Measurements from ENCODE around the gene DENND1A. TPM values are rescaled to one million over a fixed set of nuclear protein-coding genes. Genes with fewer than 3 reads are reported as not detected.

The DENND1A gene
- total RNA-seq, 1 donor from 2014 or later: 23.0 TPM

DNA sequence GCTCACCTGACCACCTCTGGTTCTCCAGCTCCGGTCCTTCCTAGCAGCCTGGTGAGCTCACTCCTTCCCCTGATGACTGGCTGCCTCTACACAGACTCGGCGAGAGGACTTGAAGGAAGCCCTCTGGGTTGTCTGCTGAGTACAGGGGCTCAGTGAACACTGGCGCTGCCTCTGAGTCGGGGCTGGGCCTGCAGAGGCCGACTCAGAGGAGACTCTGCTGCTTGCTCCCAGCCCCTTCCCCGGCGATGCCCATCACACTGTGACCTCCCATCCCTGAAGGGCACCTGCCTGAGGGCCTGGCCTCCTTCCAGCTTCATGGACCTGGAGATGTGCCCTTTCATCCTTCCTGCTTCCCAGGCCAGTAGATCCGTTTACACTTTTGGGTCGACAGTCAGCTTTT is 551.9 kb downstream of the DENND1A start:
- Histone ChIP-seq H3K4me1 (peaks cover 10% of the 10 kb centered on the region), H3K9me3 (no peaks in the 10 kb centered on the region), H3K4me3 (no peak overlapping the region), H3K36me3 (peaks cover 6% of the 10 kb centered on the region), H3K27ac (no peak overlapping the region), H3K27me3 (ENCODE audit: low read depth) (peaks cover 30% of the 10 kb centered on the region)
- TF ChIP-seq, protein P1, sequence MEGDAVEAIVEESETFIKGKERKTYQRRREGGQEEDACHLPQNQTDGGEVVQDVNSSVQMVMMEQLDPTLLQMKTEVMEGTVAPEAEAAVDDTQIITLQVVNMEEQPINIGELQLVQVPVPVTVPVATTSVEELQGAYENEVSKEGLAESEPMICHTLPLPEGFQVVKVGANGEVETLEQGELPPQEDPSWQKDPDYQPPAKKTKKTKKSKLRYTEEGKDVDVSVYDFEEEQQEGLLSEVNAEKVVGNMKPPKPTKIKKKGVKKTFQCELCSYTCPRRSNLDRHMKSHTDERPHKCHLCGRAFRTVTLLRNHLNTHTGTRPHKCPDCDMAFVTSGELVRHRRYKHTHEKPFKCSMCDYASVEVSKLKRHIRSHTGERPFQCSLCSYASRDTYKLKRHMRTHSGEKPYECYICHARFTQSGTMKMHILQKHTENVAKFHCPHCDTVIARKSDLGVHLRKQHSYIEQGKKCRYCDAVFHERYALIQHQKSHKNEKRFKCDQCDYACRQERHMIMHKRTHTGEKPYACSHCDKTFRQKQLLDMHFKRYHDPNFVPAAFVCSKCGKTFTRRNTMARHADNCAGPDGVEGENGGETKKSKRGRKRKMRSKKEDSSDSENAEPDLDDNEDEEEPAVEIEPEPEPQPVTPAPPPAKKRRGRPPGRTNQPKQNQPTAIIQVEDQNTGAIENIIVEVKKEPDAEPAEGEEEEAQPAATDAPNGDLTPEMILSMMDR (IDR thresholded peaks at IDR 0.05): no peak
- DNase-seq: no peak
- intact Hi-C loops (cut with DNase I): no loop called here
- ATAC-seq: no peak

DNA sequence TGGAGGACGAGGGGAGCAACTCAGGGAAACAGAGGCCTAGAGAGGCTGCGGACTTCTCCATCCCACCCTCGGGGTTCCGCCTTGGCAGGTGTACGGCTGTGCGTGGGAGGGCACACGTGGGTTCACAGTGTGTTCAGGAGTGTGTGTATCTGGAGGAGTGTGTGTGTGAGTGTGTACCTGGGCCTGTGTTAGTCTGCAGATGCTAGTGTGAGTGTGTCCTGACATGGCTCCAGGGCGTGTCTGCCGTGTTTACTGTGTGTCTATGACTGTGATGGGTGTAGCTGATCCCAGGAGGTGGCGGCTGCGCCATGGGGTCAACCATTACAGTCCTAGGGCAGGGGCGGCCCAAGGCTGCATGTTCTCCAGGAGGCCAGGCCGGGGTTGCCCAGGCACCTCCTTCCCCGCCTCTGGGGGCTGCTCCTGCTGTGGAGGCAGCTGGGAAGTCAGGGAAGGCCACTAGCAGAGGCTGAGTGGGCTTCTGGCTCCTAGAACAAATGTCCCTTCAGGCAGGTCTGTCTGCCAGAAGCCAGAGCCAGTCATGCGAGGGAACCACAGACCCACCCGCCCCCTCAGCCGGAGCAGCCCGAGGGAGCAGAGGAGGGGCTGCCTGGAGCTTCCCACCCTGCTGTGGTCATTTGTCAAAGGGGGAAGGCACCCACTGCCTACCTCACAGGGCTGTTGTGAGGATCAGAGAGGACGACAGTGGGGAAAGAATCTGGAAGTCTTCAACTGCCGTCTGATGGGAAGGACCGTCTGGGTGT is 552.5 kb downstream of the DENND1A start:
- Histone ChIP-seq H3K9me3 (no peaks in the 10 kb centered on the region), H3K36me3 (no peaks in the 10 kb centered on the region), H3K27ac (no peak overlapping the region), H3K4me1 (peaks cover 10% of the 10 kb centered on the region), H3K4me3 (no peak overlapping the region), H3K27me3 (ENCODE audit: low read depth) (peaks cover 36% of the 10 kb centered on the region)
- TF ChIP-seq, protein P1 (IDR thresholded peaks at IDR 0.05): no peak
- intact Hi-C loops (cut with DNase I): no loop called here
- DNase-seq (no peak), ATAC-seq (no peak)

DNA sequence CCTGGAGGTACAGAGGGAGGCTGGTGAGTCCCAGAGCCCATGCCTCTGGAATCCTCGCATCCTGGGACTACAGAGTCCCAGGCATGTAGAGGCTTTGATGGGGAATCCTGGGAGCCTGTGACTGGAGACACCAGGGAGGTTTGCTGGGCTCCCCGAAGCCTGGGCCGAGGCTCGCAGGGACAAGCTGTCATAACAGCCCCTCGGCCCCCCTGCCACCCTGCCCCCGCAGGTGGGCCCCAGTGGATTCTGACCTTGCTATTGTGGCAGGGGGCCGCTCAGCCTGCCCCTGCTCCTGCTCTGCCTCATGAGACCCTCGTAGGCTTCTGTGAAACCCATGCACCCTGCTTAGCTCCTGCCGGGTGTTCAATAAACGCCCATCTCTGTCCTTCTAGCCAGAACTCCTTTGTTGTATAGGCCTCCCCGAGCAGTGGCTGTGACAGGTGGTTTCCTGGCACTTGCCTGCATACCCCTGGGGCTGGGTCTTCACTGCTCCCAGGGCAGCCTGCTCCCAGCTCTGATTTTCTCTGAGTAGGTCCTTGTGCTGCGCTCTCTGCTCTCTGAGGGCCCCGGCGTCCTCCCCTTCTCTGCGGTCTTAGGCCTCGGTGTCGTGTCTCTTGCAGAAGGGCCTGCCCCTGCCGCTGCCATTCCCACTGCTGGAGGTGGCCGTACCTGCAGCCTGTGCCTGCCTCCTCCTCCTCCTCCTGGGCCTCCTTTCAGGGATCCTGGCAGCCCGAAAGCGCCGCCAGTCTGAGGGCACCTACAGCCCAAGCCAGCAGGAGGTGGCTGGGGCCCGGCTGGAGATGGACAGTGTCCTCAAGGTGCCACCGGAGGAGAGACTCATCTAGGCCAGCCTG is 553.5 kb downstream of the DENND1A start:
- no peak for DNase-seq

DNA sequence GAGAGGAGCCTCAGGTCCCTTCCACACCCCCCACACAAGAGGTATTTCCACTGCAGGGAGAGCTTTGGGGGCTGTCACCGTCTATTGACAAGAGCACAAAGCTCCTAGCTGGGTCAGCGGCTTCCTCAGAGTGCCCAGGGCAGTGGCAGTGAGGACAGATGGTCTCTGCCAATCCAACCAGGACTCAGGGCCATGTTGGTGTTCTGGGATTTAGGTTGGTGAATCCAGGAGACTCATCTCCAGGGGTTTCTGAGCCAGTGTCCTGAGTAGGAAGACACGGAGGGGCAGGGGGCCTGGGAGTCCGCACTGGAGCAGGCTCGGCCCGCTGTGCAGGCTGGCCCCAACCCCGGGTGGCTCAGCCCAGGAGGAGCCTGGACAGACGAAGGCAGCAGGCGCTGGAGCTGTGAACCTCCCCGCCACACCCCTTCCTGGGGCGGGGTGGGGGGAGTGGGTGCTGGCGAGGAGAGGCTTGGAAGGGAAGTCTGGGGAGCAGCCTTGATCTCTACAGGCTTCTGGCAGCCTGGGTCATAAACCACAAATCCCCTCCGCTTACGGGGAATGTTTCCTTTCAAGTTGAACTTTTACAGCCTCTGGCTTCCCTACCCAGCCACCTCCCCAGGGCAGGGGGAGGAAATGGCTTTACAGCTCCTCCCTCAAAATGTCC is 554.3 kb downstream of the DENND1A start:
- DNase-seq (no peak), ATAC-seq (no peak)
- Histone ChIP-seq H3K36me3 (no peaks in the 10 kb centered on the region), H3K9me3 (no peaks in the 10 kb centered on the region), H3K27me3 (ENCODE audit: low read depth) (peaks cover 54% of the 10 kb centered on the region), H3K27ac (no peak overlapping the region), H3K4me1 (peaks cover 10% of the 10 kb centered on the region), H3K4me3 (no peak overlapping the region)
- TF ChIP-seq, protein P1 (IDR thresholded peaks at IDR 0.05): no peak
- intact Hi-C loops (cut with DNase I): no loop called here

More for the DNA sequence above, 553.5 kb downstream of the DENND1A start:
- intact Hi-C loops (cut with DNase I): no loop called here
- no peak overlapping the region for H3K4me3 ChIP-seq
- no peak overlapping the region for H3K27ac ChIP-seq
- peaks cover 10% of the 10 kb centered on the region for H3K4me1 ChIP-seq
- no peaks in the 10 kb centered on the region for H3K36me3 ChIP-seq
- H3K27me3 ChIP-seq (ENCODE audit: low read depth): peaks cover 46% of the 10 kb centered on the region
- no peaks in the 10 kb centered on the region for H3K9me3 ChIP-seq
- no peak for ATAC-seq
- TF ChIP-seq, protein P1 (IDR thresholded peaks at IDR 0.05): no peak

DNA sequence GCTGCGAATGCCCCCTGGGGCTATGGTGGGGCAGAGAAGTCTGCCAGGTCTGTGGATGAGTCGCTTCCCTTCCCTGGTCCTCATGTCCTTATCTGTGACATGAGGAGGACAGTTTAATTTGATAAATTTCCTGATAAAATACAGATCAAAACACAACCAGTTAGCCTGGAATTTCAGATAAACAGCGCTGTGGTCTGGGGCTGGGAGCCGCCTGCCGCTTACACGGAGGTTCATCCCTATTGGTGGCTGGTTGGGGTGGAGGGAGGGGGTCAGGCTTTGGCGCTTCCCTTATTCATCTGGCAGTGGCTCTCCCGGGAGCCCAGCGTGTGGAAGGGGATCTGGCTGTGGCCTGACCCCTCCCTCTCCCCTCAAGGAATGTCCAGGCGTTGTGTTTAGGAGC is 556.0 kb downstream of the DENND1A start:
- no peaks in the 10 kb centered on the region for H3K36me3 ChIP-seq
- no peak overlapping the region for H3K4me3 ChIP-seq
- peaks cover 63% of the 10 kb centered on the region for H3K27me3 ChIP-seq (ENCODE audit: low read depth)
- intact Hi-C loops (cut with DNase I): no loop called here
- no peaks in the 10 kb centered on the region for H3K9me3 ChIP-seq
- no peak overlapping the region for H3K27ac ChIP-seq
- TF ChIP-seq, protein P1 (IDR thresholded peaks at IDR 0.05): no peak
- ATAC-seq (no peak), DNase-seq (no peak)
- H3K4me1 ChIP-seq: peaks cover 10% of the 10 kb centered on the region

Measured in lower lobe of right lung (tissue), 2 donors.